T-helper 1 cell treated with Interleukin-12 subunit alpha and Interleukin-12 subunit beta and Interleukin-4 antibody, amounts not matched to agents 30 μg/mL and 1 μg/mL, for 36 hours (primary cell): ENCODE data around the gene A1CF.

Experiments
- H3K27ac Mint-ChIP-seq: one replicate; pipeline ENCODE4 v1.8.0; 2021; ENCODE audit warnings: mild to moderate bottlenecking, mixed read lengths
- H3K27me3 Mint-ChIP-seq: one replicate; pipeline ENCODE4 v1.8.0; 2021; ENCODE audit warnings: low read depth, mixed read lengths
- H3K36me3 Mint-ChIP-seq: one replicate; pipeline ENCODE4 v1.8.0; 2021; ENCODE audit warnings: low read depth, mixed read lengths
- H3K4me1 Mint-ChIP-seq: one replicate; pipeline ENCODE4 v1.8.0; 2021; ENCODE audit warnings: low read depth, mixed read lengths
- H3K4me3 Mint-ChIP-seq: one replicate; pipeline ENCODE4 v1.8.0; 2021; ENCODE audit warnings: mild to moderate bottlenecking, moderate library complexity, mixed read lengths
- H3K9me3 Mint-ChIP-seq: one replicate; pipeline ENCODE4 v1.8.0; 2021; ENCODE audit warnings: mixed read lengths

A1CF gene

GRCh38 chr10:50846753-50847152 is 38.7 kb downstream of the A1CF start:
- Mint-ChIP-seq H3K4me1 (no peaks in the 10 kb centered on the region), H3K9me3 (no peaks in the 10 kb centered on the region), H3K36me3 (no peaks in the 10 kb centered on the region), H3K4me3 (no peak overlapping the region), H3K27ac (no peak overlapping the region), H3K27me3 (peaks cover 13% of the 10 kb centered on the region)

- Mint-ChIP-seq H3K36me3 (no peaks in the 10 kb centered on the region), H3K27me3 (no peaks in the 10 kb centered on the region), H3K4me3 (no peak overlapping the region), H3K9me3 (no peaks in the 10 kb centered on the region), H3K27ac (no peak overlapping the region), H3K4me1 (no peaks in the 10 kb centered on the region)
Observed at GRCh38 chr10:50837095-50837494, 48.3 kb downstream of the A1CF start.

GRCh38 chr10:50832171-50832751 is 53.2 kb downstream of the A1CF start:
- H3K27ac Mint-ChIP-seq: no peak overlapping the region
- peaks cover 10% of the 10 kb centered on the region for H3K27me3 Mint-ChIP-seq
- no peaks in the 10 kb centered on the region for H3K36me3 Mint-ChIP-seq
- no peak overlapping the region for H3K4me3 Mint-ChIP-seq
- H3K9me3 Mint-ChIP-seq: no peaks in the 10 kb centered on the region
- H3K4me1 Mint-ChIP-seq: no peaks in the 10 kb centered on the region

GRCh38 chr10:50830066-50830465 is 55.4 kb downstream of the A1CF start:
- Mint-ChIP-seq H3K27ac (no peak overlapping the region), H3K36me3 (no peaks in the 10 kb centered on the region), H3K27me3 (peaks cover 19% of the 10 kb centered on the region), H3K4me1 (no peaks in the 10 kb centered on the region), H3K9me3 (no peaks in the 10 kb centered on the region), H3K4me3 (no peak overlapping the region)

- H3K36me3 Mint-ChIP-seq: no peaks in the 10 kb centered on the region
- no peak overlapping the region for H3K4me3 Mint-ChIP-seq
- H3K9me3 Mint-ChIP-seq: no peaks in the 10 kb centered on the region
- no peaks in the 10 kb centered on the region for H3K4me1 Mint-ChIP-seq
- no peak overlapping the region for H3K27ac Mint-ChIP-seq
- H3K27me3 Mint-ChIP-seq: peaks cover 35% of the 10 kb centered on the region
Observed at GRCh38 chr10:50824782-50825181, 60.6 kb downstream of the A1CF start.

GRCh38 chr10:50823789-50824188 is 61.6 kb downstream of the A1CF start:
- Mint-ChIP-seq H3K9me3 (no peaks in the 10 kb centered on the region), H3K36me3 (no peaks in the 10 kb centered on the region), H3K27ac (no peak overlapping the region)

GRCh38 chr10:50809596-50809995 is 75.8 kb downstream of the A1CF start:
- Mint-ChIP-seq H3K9me3 (no peaks in the 10 kb centered on the region), H3K36me3 (no peaks in the 10 kb centered on the region), H3K4me1 (no peaks in the 10 kb centered on the region), H3K4me3 (no peak overlapping the region), H3K27me3 (peaks cover 13% of the 10 kb centered on the region), H3K27ac (no peak overlapping the region)

More at GRCh38 chr10:50823789-50824188, 61.6 kb downstream of the A1CF start:
- H3K27me3 Mint-ChIP-seq: peaks cover 40% of the 10 kb centered on the region
- H3K4me3 Mint-ChIP-seq: no peak overlapping the region
- H3K4me1 Mint-ChIP-seq: no peaks in the 10 kb centered on the region

- H3K9me3 Mint-ChIP-seq: no peaks in the 10 kb centered on the region
- no peak overlapping the region for H3K27ac Mint-ChIP-seq
- H3K36me3 Mint-ChIP-seq: no peaks in the 10 kb centered on the region
- no peak overlapping the region for H3K4me3 Mint-ChIP-seq
- no peaks in the 10 kb centered on the region for H3K4me1 Mint-ChIP-seq
- peaks cover 13% of the 10 kb centered on the region for H3K27me3 Mint-ChIP-seq
Observed at GRCh38 chr10:50807851-50808776, 77.3 kb downstream of the A1CF start.

- Mint-ChIP-seq H3K9me3 (no peaks in the 10 kb centered on the region), H3K27me3 (peaks cover 15% of the 10 kb centered on the region), H3K36me3 (no peaks in the 10 kb centered on the region), H3K27ac (no peak overlapping the region), H3K4me3 (no peak overlapping the region), H3K4me1 (no peaks in the 10 kb centered on the region)
Observed at GRCh38 chr10:50805981-50806622, 79.3 kb downstream of the A1CF start.

GRCh38 chr10:50799595-50799994 is 85.8 kb downstream of the A1CF start:
- Mint-ChIP-seq H3K9me3 (no peaks in the 10 kb centered on the region), H3K27me3 (peaks cover 14% of the 10 kb centered on the region), H3K4me1 (no peaks in the 10 kb centered on the region), H3K4me3 (no peak overlapping the region), H3K36me3 (no peaks in the 10 kb centered on the region), H3K27ac (no peak overlapping the region)

- Mint-ChIP-seq H3K27me3 (peaks cover 16% of the 10 kb centered on the region), H3K4me1 (no peaks in the 10 kb centered on the region), H3K4me3 (no peak overlapping the region), H3K36me3 (no peaks in the 10 kb centered on the region), H3K27ac (no peak overlapping the region), H3K9me3 (no peaks in the 10 kb centered on the region)
Observed at GRCh38 chr10:50798297-50798696, 87.1 kb downstream of the A1CF start.

- Mint-ChIP-seq H3K27ac (no peak overlapping the region), H3K9me3 (no peaks in the 10 kb centered on the region), H3K4me1 (no peaks in the 10 kb centered on the region), H3K36me3 (no peaks in the 10 kb centered on the region), H3K4me3 (no peak overlapping the region), H3K27me3 (peaks cover 22% of the 10 kb centered on the region)
Observed at GRCh38 chr10:50796693-50797092, 88.7 kb downstream of the A1CF start.

- Mint-ChIP-seq H3K9me3 (no peaks in the 10 kb centered on the region), H3K4me1 (no peaks in the 10 kb centered on the region), H3K4me3 (no peak overlapping the region), H3K27ac (no peak overlapping the region), H3K27me3 (peaks cover 18% of the 10 kb centered on the region), H3K36me3 (no peaks in the 10 kb centered on the region)
Observed at GRCh38 chr10:50794490-50794889, 90.9 kb downstream of the A1CF start.

- no peaks in the 10 kb centered on the region for H3K36me3 Mint-ChIP-seq
- H3K4me1 Mint-ChIP-seq: no peaks in the 10 kb centered on the region
- peaks cover 7% of the 10 kb centered on the region for H3K9me3 Mint-ChIP-seq
- no peak overlapping the region for H3K4me3 Mint-ChIP-seq
- no peak overlapping the region for H3K27ac Mint-ChIP-seq
- peaks cover 18% of the 10 kb centered on the region for H3K27me3 Mint-ChIP-seq
Observed at GRCh38 chr10:50788951-50789945, 96.2 kb downstream of the A1CF start.
